H9 (cell line): ENCODE measurements around the gene MCFD2. TPM values are rescaled to one million over a fixed set of nuclear protein-coding genes. Genes with fewer than 3 reads are reported as not detected.

Experiments
- DNase-seq: peaks from one replicate; pipeline ENCODE4 v3.0.0-alpha.2; 2017
- H2AFZ ChIP-seq: one replicate; pipeline ENCODE4 v1.6.1; 2013; ENCODE audit warnings: mild to moderate bottlenecking, low read length, control low read depth, moderate library complexity
- H2AK5ac ChIP-seq: 2 replicates; pipeline ENCODE4 v1.6.1; 2013; ENCODE audit warnings: low read length, control low read depth, mixed read lengths; ENCODE audit not compliant: insufficient read length
- H2BK120ac ChIP-seq: one replicate; pipeline ENCODE4 v1.6.1; 2013; ENCODE audit warnings: low read depth, mild to moderate bottlenecking, low read length, control low read depth, inconsistent platforms; ENCODE audit not compliant: poor library complexity, severe bottlenecking
- H2BK12ac ChIP-seq: 2 replicates; pipeline ENCODE4 v1.6.1; 2013; ENCODE audit warnings: low read length, control low read depth, mixed read lengths, low read depth; ENCODE audit not compliant: insufficient read length
- H2BK15ac ChIP-seq: 2 replicates; pipeline ENCODE4 v1.6.1; 2013; ENCODE audit warnings: low read depth, low read length, control low read depth
- H2BK20ac ChIP-seq: one replicate; pipeline ENCODE4 v1.6.1; 2013; ENCODE audit warnings: low read depth, mild to moderate bottlenecking, low read length, control low read depth, inconsistent platforms; ENCODE audit not compliant: poor library complexity, severe bottlenecking
- H2BK5ac ChIP-seq: 2 replicates; pipeline ENCODE4 v1.6.1; 2013; ENCODE audit warnings: low read length, control low read depth, mixed read lengths; ENCODE audit not compliant: insufficient read length
- H3K14ac ChIP-seq: 2 replicates; pipeline ENCODE4 v1.6.1; 2013; ENCODE audit warnings: low read length, control low read depth; ENCODE audit not compliant: insufficient read depth
- H3K18ac ChIP-seq: 2 replicates; pipeline ENCODE4 v1.6.1; 2013; ENCODE audit warnings: low read depth, mild to moderate bottlenecking, mixed read lengths, low read length, control low read depth; ENCODE audit not compliant: insufficient read length
- H3K23ac ChIP-seq: 2 replicates; pipeline ENCODE4 v1.6.1; 2013; ENCODE audit warnings: low read length, control low read depth, mixed read lengths, low read depth; ENCODE audit not compliant: insufficient read length
- H3K23me2 ChIP-seq: 2 replicates; pipeline ENCODE4 v1.6.1; 2013; ENCODE audit warnings: low read depth, mild to moderate bottlenecking, mixed read lengths, low read length, control low read depth; ENCODE audit not compliant: insufficient read length, poor library complexity, severe bottlenecking
- H3K27ac ChIP-seq: 2 replicates; pipeline ENCODE4 v1.5.1; 2013; ENCODE audit warnings: low read length, control low read depth, mixed read lengths, low read depth; ENCODE audit not compliant: insufficient read length
- H3K27me3 ChIP-seq: 2 replicates; pipeline ENCODE4 v1.6.1; 2013; ENCODE audit warnings: low read length, control low read depth, inconsistent platforms; ENCODE audit not compliant: insufficient read depth
- H3K4ac ChIP-seq: 2 replicates; pipeline ENCODE4 v1.6.1; 2013; ENCODE audit warnings: low read depth, mild to moderate bottlenecking, control low read depth, inconsistent platforms, low read length, moderate library complexity
- H3K4me1 ChIP-seq: 2 replicates; pipeline ENCODE4 v1.6.1; 2013; ENCODE audit warnings: low read length, control low read depth, inconsistent platforms; ENCODE audit not compliant: insufficient read depth
- H3K4me2 ChIP-seq: 2 replicates; pipeline ENCODE4 v1.6.1; 2013; ENCODE audit warnings: low read length, control low read depth, mixed read lengths; ENCODE audit not compliant: insufficient read length, insufficient read depth
- H3K56ac ChIP-seq: 2 replicates; pipeline ENCODE4 v1.6.1; 2013; ENCODE audit warnings: low read depth, mild to moderate bottlenecking, mixed read lengths, low read length, control low read depth; ENCODE audit not compliant: insufficient read length
- H3K79me1 ChIP-seq: 2 replicates; pipeline ENCODE4 v1.6.1; 2013; ENCODE audit warnings: low read depth, mild to moderate bottlenecking, moderate library complexity, low read length, control low read depth, inconsistent platforms; ENCODE audit not compliant: insufficient read depth, poor library complexity, severe bottlenecking
- H3K79me2 ChIP-seq: 2 replicates; pipeline ENCODE4 v1.6.1; 2013; ENCODE audit warnings: low read length, control low read depth, inconsistent platforms; ENCODE audit not compliant: insufficient read depth
- H3K9ac ChIP-seq: 2 replicates; pipeline ENCODE4 v1.6.1; 2013; ENCODE audit warnings: low read length, control low read depth, mixed read lengths; ENCODE audit not compliant: insufficient read length; ENCODE audit errors: extremely low read depth
- H3K9me3 ChIP-seq: one replicate; pipeline ENCODE4 v1.6.1; 2013; ENCODE audit warnings: low read depth, low read length, inconsistent platforms; ENCODE audit not compliant: control insufficient read depth
- H3T11ph ChIP-seq: one replicate; pipeline ENCODE4 v1.6.1; 2013; ENCODE audit warnings: mild to moderate bottlenecking, low read length, control low read depth, inconsistent platforms
- H4K20me1 ChIP-seq: one replicate; pipeline ENCODE4 v1.6.1; 2013; ENCODE audit not compliant: control insufficient read depth, insufficient read length, insufficient read depth
- H4K5ac ChIP-seq: 2 replicates; pipeline ENCODE4 v1.6.1; 2013; ENCODE audit warnings: low read depth, mild to moderate bottlenecking, mixed read lengths, low read length, control low read depth; ENCODE audit not compliant: insufficient read length
- H4K8ac ChIP-seq: replicated peaks from 2 replicates; pipeline ENCODE4 v1.6.1; 2013; ENCODE audit warnings: low read length, control low read depth, mixed read lengths, low read depth; ENCODE audit not compliant: insufficient read length
- H4K91ac ChIP-seq: 2 replicates; pipeline ENCODE4 v1.6.1; 2013; ENCODE audit warnings: low read depth, mild to moderate bottlenecking, moderate library complexity, mixed read lengths, low read length, control low read depth; ENCODE audit not compliant: insufficient read length
- H3K27ac Mint-ChIP-seq, 3 experiments: 2 replicates in 2 of 3; 3 replicates in 1 of 3; pipeline ENCODE4 v1.8.0; 2020 to 2021; ENCODE audit warnings: mixed read lengths in 3 of 3, mild to moderate bottlenecking in 1 of 3, moderate library complexity in 1 of 3
- H3K27me3 Mint-ChIP-seq: 2 replicates; pipeline ENCODE4 v1.8.0; 2021; ENCODE audit warnings: low read depth, mild to moderate bottlenecking, moderate library complexity, mixed read lengths
- H3K36me3 Mint-ChIP-seq, 3 experiments: 2 replicates in 2 of 3; 3 replicates in 1 of 3; pipeline ENCODE4 v1.8.0; 2020 to 2021; ENCODE audit warnings: low read depth in 3 of 3, mixed read lengths in 3 of 3; ENCODE audit not compliant: insufficient read depth in 1 of 3
- H3K4me1 Mint-ChIP-seq, 2 experiments: 2 replicates each; pipeline ENCODE4 v1.8.0; 2020; ENCODE audit warnings: mixed read lengths in 2 of 2
- H3K4me3 Mint-ChIP-seq, 2 experiments: 2 replicates in 1 of 2; 3 replicates in 1 of 2; pipeline ENCODE4 v1.8.0; 2020 to 2021; ENCODE audit warnings: mild to moderate bottlenecking in 2 of 2, mixed read lengths in 2 of 2, moderate library complexity in 1 of 2
- H3K9me3 Mint-ChIP-seq, 2 experiments: 2 replicates in 1 of 2; 3 replicates in 1 of 2; pipeline ENCODE4 v1.8.0; 2020; ENCODE audit warnings: mild to moderate bottlenecking in 2 of 2, mixed read lengths in 2 of 2, moderate library complexity in 1 of 2
- CTCF ChIP-seq: fragments of 200-600 bp; sonication (generic); conservative IDR thresholded peaks from 3 replicates; pipeline ENCODE4 v1.8.0; 2021; ENCODE audit warnings: antibody characterized with exemption, mild to moderate bottlenecking
- WGBS: extraction: QIAGEN DNeasy Blood & Tissue Kit; methylation state at CpG from one replicate; pipeline ENCODE4 v1.1.7; 2013; ENCODE audit warnings: missing lambda C conversion rate, low lambda C conversion rate, mixed read lengths; ENCODE audit not compliant: insufficient read length; ENCODE audit errors: extremely low coverage; 5-methylcytosine and 5-hydroxymethylcytosine counted together
- total RNA-seq: library from RNA; stranded (reverse); gene quantifications from 2 replicates; pipeline ENCODE4 v1.2.1, GENCODE V29; 2021

The MCFD2 gene
- total RNA-seq, 1 experiment from 2014 or later = 64.6 TPM

GRCh38 chr2:46878240-46878877, 37.2 kb downstream of the MCFD2 start:
- Histone ChIP-seq H3K23ac (no peak overlapping the region), H3T11ph (no peak overlapping the region), H3K79me2 (no peaks in the 10 kb centered on the region), H3K9ac (no peak overlapping the region), H2BK12ac (no peak overlapping the region), H3K4me1 (no peaks in the 10 kb centered on the region), H2AFZ (no peak overlapping the region), H3K14ac (no peak overlapping the region), H3K56ac (no peak overlapping the region), H4K8ac (no peak overlapping the region), H2BK5ac (no peak overlapping the region), H3K23me2 (no peaks in the 10 kb centered on the region), H3K18ac (no peak overlapping the region), H3K27me3 (no peaks in the 10 kb centered on the region), H3K9me3 (no peaks in the 10 kb centered on the region), H4K5ac (no peak overlapping the region), H2BK20ac (no peak overlapping the region), H3K27ac (no peak overlapping the region), H3K4me2 (no peak overlapping the region), H2BK120ac (no peak overlapping the region), H4K20me1 (no peaks in the 10 kb centered on the region), H2AK5ac (no peak overlapping the region), H4K91ac (no peak overlapping the region), H2BK15ac (no peak overlapping the region), H3K79me1 (no peaks in the 10 kb centered on the region), H3K4ac (no peak overlapping the region)
- Mint-ChIP-seq H3K27ac (no peak overlapping the region), H3K27me3 (peaks cover 2% of the 10 kb centered on the region), H3K9me3 (no peaks in the 10 kb centered on the region; a peak in 1 of 5 replicates), H3K4me3 (no peak overlapping the region), H3K36me3 (no peaks in the 10 kb centered on the region), H3K4me1 (peaks cover 2 to 8% of the 10 kb centered on the region in 2 experiments; a peak in 3 of 4 replicates)
- no peak for DNase-seq
- TF ChIP-seq CTCF = no peak
- WGBS = 100% methylated on average over 4 of the region's 5 CpGs
